ENCODE data around the gene ZBTB7A. TPM values are rescaled to one million over a fixed set of nuclear protein-coding genes. Genes with fewer than 3 reads are reported as not detected.

Gene ZBTB7A
- total RNA-seq, 1 donor from 2014 or later: 51.9 TPM

DNA sequence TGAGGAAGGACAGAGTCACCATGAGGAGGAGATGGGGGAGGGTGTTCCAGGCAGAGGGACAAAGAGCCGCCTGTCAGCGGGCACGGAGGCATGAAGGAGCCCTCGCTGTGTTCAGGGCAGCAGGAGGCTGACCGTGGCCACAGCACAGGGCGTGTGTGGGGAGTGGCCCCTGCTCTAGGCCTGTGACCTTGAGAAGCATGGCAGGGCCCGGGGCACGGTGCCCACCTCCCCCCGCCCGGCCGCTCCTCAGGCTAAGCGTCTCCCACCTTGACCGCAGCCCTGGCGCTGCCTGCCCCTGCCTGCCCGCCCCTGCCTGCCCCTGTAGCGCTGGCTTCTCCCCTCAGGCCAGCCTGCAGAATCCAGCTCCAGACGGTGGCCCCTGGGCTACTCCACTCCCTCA is 45.7 kb upstream of the ZBTB7A start:
- DNase-seq: no peak
- ATAC-seq: no peak
- H3K4me3 ChIP-seq: no peak overlapping the region
- no peak overlapping the region for H3K27ac ChIP-seq
- intact Hi-C loops (cut with DNase I): no loop called here
- peaks cover 90% of the 10 kb centered on the region for H3K36me3 ChIP-seq
- no peaks in the 10 kb centered on the region for H3K9me3 ChIP-seq
- no peaks in the 10 kb centered on the region for H3K27me3 ChIP-seq (ENCODE audit: low read depth)
- TF ChIP-seq, protein P1, sequence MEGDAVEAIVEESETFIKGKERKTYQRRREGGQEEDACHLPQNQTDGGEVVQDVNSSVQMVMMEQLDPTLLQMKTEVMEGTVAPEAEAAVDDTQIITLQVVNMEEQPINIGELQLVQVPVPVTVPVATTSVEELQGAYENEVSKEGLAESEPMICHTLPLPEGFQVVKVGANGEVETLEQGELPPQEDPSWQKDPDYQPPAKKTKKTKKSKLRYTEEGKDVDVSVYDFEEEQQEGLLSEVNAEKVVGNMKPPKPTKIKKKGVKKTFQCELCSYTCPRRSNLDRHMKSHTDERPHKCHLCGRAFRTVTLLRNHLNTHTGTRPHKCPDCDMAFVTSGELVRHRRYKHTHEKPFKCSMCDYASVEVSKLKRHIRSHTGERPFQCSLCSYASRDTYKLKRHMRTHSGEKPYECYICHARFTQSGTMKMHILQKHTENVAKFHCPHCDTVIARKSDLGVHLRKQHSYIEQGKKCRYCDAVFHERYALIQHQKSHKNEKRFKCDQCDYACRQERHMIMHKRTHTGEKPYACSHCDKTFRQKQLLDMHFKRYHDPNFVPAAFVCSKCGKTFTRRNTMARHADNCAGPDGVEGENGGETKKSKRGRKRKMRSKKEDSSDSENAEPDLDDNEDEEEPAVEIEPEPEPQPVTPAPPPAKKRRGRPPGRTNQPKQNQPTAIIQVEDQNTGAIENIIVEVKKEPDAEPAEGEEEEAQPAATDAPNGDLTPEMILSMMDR (IDR thresholded peaks at IDR 0.05): no peak
- H3K4me1 ChIP-seq: peaks cover 35% of the 10 kb centered on the region

DNA sequence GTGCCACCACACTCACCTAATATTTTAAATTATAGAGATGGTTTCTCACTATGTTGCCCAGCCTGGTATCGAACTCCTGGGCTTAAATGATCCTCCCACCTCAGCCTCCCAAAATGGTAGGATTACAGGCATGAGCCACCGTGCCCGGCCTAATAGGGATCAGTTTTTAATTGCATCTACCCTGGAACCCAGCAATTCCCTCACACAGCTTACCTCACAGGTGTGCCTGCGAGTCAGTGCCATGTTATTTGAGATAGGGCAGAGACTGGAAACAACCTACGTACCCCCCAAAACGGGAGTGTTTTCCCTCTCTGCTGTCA is 42.9 kb upstream of the ZBTB7A start:
- Histone ChIP-seq H3K27me3 (ENCODE audit: low read depth) (no peaks in the 10 kb centered on the region), H3K36me3 (peaks cover 83% of the 10 kb centered on the region), H3K27ac (no peak overlapping the region), H3K9me3 (no peaks in the 10 kb centered on the region), H3K4me3 (no peak overlapping the region), H3K4me1 (peaks cover 8% of the 10 kb centered on the region)
- DNase-seq (no peak), ATAC-seq (no peak)
- intact Hi-C loops (cut with DNase I): no loop called here
- TF ChIP-seq, protein P1 (IDR thresholded peaks at IDR 0.05): no peak

DNA sequence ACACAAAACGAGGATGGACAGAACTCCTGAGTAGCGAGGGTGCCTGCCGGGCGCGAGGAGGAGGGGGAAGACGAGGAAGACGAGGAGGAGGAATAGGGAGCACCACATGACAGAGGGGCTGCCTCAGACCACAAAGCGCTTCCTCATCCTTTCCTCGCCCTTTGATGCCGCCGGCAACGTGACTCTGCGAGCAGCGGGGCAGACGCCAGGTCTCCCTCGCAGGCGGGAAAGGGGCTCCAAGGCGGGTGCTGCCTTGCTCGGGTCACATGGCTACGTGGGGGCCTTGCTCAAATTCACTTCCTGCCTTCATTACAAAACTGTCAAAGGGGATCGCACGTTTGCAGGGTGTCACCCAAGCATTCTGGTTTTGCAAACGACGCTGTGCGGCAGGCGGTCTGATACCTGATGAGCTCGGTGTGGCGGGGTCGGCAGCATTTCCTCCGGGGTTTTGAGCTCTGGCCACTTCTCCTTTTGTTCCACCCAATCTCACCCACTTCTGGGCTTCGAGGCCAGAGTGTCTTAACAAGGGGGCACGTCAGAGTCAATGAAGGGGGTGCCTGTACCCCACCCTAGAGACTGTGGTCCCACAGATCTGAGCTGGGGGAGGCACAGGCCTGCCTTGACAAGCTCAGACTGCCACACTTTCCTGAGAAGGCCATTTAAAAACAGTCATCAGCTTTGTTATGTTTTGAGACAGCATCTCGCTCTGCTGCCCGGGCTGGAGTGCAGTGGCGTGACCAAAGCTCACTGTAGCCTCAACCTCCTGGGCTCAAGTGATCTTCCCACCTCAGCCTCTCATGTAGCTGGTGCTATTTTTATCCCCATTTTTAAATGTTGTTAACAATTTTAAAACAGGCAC is 42.3 kb upstream of the ZBTB7A start:
- no peaks in the 10 kb centered on the region for H3K9me3 ChIP-seq
- DNase-seq (peak; percentile 59), ATAC-seq (peak; percentile 17 to 34)
- H3K36me3 ChIP-seq: peaks cover 83% of the 10 kb centered on the region
- H3K27ac ChIP-seq: no peak overlapping the region
- peaks cover 6% of the 10 kb centered on the region for H3K4me1 ChIP-seq
- no peaks in the 10 kb centered on the region for H3K27me3 ChIP-seq (ENCODE audit: low read depth)
- intact Hi-C loops (cut with DNase I): no loop called here
- no peak overlapping the region for H3K4me3 ChIP-seq
- TF ChIP-seq, protein P1 (IDR thresholded peaks at IDR 0.05): no peak

DNA sequence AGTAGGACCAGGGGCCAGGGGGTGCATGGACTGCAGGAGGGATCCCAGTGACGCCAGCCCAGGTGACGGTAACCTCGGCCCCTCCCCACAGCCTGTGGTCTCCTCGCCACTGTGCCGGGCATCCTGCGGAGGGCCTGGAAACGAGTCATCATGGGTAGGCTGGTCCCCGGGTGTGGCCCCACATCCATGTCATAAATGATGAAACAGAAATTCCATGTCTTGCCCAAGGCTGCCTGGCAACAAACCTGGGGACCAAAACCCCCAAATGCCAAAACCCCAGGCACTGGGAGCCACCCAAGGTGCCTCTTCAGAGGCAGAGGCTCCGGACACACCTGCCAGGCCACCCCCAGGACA is 36.4 kb upstream of the ZBTB7A start:
- Histone ChIP-seq H3K9me3 (no peaks in the 10 kb centered on the region), H3K27me3 (ENCODE audit: low read depth) (no peaks in the 10 kb centered on the region), H3K4me1 (no peaks in the 10 kb centered on the region), H3K4me3 (no peak overlapping the region), H3K36me3 (peaks cover 88% of the 10 kb centered on the region), H3K27ac (no peak overlapping the region)
- intact Hi-C loops (cut with DNase I): no loop called here
- DNase-seq: no peak
- TF ChIP-seq, protein P1 (IDR thresholded peaks at IDR 0.05): no peak
- no peak for ATAC-seq

DNA sequence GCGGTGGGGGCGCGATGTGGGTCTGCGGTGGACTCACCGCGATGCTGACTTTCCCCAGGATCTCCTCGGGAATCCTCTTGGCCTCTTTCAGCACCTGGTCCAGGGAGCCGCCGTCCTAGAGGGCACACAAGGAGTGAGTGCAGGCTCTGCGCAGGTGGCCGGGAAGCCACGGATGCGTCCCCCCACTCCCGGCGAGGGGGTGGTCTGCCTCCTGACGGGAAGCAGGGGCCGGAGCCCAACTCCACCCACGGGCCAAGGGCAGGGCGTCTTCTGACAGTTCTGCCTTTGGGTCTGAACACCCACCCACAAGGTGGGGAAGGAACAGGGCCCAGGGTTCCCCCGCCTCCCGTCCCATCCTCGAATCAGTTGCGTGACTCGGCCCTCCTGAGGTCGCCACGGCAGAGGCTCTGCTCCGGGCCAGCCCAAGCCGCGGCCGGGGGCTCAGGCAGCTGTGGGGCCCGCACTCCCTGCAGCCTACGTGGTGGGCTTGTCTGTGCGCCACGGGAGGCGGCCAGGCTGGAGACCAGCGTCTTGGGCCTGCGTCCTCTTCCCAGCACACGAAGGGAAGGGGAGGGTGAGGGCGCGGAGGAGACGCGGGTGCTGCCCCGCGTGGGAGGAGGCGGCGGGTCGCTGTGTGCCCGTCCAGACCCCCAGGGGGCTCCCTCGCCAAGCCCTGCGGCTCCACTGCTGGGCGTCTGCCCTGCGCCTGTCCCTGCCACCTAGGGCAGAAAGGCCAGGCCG is 35.8 kb upstream of the ZBTB7A start:
- ATAC-seq (no peak), DNase-seq (no peak)
- Histone ChIP-seq H3K4me3 (no peak overlapping the region), H3K27ac (no peak overlapping the region), H3K4me1 (no peaks in the 10 kb centered on the region), H3K27me3 (ENCODE audit: low read depth) (no peaks in the 10 kb centered on the region), H3K36me3 (peaks cover 86% of the 10 kb centered on the region), H3K9me3 (no peaks in the 10 kb centered on the region)
- TF ChIP-seq, protein P1 (IDR thresholded peaks at IDR 0.05): no peak
- intact Hi-C loops (cut with DNase I): no loop called here
